Mucosa of gallbladder (tissue), 1 donor: Measurements from ENCODE around the gene SKIC2. TPM values are rescaled to one million over a fixed set of nuclear protein-coding genes. Genes with fewer than 3 reads are reported as not detected.
A peak's percentile ranks its signal among the peaks of the same experiment; 100 is the strongest.
"Not testable (repeated sequence)": the region's sequence is repeated elsewhere in the genome, so short reads cannot be mapped to it uniquely, and the experiment has no call there.

Source experiments
- DNase-seq: peaks from one replicate; pipeline ENCODE4 v3.0.0-alpha.2; 2020; ENCODE audit warnings: low spot score
- total RNA-seq: library from RNA; stranded (reverse); gene quantifications from one replicate; pipeline ENCODE4 v1.2.1, GENCODE V29; 2021
- donor health status: DM: no; HTN: no; CAD: no.

SKIC2 gene
- total RNA-seq, 1 donor from 2014 or later, result 81.3 TPM

DNA sequence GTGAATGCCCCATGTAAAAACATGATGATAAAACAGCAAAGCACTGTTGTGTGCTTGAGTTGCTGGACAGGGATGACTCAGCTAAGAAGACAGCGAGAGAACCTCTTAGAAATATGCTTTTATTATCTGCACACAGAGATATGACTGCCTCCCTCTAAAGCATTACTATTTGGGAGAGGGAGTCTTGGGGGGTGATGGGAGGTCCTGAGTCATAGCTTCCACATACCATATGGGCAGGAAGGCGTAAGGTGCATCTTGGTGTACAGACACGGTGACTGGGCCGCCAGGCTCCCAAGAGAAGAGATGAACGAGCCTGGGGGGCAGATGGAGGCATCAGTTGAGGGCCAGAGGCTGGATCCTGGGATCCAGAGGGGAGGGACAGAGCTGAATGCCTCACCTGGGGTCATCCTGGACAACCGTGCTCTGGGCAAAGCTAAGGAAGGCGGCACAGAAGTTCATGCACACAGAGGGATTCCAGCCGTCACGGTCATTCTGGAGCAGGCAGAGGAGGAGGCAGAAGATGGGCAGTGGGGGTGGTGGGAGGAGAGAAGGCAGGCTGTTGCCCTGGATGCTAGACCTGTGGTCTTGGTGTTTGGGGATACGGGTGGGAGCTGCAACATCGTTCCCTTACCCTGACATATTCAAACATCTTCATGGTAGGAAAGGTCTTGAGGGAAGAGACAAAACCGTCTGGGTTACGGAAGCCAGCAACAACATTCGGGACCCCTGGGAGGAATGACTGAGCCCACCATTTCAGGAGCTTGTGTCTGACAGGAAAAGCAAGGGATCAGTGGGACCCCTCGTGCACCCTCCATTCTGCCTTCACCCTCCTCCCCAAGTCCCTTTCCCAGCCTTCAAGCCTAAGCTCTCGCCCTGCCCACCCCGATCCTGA, 11.0 kb downstream of the SKIC2 start:
- no peak for DNase-seq

GRCh38 chr6:31970604-31971271, 11.8 kb downstream of the SKIC2 start:
- DNase-seq, result no peak

DNA sequence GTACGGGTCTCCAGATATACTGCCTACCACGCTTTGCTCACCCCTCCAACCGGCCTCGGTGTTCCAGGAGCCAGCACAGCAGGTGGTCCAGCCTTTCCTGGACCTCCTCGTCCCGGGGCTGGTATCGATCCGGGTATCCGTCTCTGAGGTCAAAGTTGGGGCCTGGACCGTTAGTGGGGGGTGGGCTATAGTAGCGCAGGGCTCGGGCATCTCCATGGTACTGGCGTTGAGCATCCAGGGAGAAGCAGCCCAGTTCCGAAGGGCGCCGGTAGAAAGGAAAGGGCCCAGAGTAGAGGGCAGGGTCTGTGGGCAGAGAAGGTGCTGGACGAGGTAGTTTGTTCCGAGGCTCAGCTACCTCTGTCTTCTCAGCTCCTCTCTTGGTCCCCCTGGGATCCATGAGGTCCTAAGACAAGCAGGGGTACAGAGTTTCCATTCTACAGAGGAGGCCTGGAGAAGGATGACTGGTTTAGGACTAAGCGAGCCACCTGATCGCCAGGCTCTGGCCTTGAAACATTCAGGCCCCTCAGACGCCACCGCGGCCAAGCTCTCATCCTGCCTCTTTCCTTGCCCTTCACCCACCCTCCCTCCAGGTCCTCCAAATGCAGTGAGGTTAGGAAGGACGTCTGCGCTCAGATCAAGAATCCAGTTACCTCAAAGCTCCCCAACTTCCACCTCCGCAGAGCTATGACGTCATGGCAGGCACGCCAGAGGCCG, 12.5 kb downstream of the SKIC2 start:
- no peak for DNase-seq

- DNase-seq, result peak; percentile 97
These were observed 13.2 kb downstream of the SKIC2 start, which contains the start of gene DXO for GRCh38 chr6:31971993-31972708. Gene DXO, minus strand, starts transcription at chr6:31972138. Its CDS starts 463 bp downstream, at chr6:31971675.

- no peak for DNase-seq
These were observed 13.9 kb downstream of the SKIC2 start for GRCh38 chr6:31972709-31973350.

DNA sequence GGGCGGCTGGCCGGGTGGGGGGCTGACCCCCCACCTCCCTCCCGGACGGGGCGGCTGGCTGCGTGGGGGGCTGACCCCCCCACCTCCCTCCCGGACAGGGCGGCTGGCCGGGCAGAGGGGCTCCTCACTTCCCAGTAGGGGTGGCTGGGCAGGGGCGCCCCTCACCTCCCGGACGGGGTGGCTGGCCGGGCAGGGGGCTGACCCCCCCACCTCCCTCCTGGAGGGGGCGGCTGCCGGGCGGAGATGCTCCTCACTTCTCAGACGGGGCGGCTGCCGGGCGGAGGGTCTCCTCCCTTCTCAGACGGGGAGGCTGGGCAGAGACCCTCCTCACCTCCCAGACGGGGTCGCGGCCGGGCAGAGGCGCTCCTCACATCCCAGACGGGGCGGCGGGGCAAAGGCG, 17.1 kb downstream of the SKIC2 start:
- DNase-seq, result not testable (repeated sequence)

- no peak for DNase-seq
These were observed 18.9 kb downstream of the SKIC2 start for GRCh38 chr6:31977816-31978431.

GRCh38 chr6:31978831-31979230, 19.9 kb downstream of the SKIC2 start:
- no peak for DNase-seq

DNA sequence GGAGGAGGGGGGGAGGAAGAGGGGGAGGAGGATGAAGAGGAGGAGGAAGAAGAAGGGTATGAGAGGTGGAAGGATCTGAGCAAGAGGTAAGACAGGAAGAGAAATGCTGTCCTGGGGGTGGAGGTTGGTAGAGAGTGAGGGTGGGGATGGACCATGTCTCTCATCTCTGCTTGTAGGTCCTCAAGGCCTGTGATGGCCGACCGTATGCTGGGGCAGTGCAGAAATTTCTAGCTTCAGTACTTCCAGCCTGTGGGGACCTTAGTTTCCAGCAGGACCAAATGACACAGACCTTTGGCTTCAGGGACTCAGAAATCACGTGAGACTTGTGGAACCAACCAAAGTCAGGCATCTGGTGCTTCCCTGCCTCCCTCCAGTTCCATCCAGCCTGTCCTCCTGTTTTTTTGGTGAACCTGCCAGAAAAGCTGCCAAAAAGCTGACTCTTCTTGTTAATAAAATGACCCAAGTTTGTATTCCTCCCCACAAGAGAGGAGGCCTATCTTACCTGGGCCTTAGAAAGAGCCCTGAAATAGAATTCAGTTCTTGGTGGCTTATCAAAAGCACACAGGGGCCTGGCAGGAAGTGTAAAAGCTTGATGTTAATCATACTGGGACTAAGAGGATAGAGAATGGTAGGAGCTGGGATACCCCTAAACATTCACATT, 20.4 kb downstream of the SKIC2 start:
- DNase-seq, result no peak

- DNase-seq, result not testable (repeated sequence)
These were observed 21.4 kb downstream of the SKIC2 start for GRCh38 chr6:31980195-31980876.

DNA sequence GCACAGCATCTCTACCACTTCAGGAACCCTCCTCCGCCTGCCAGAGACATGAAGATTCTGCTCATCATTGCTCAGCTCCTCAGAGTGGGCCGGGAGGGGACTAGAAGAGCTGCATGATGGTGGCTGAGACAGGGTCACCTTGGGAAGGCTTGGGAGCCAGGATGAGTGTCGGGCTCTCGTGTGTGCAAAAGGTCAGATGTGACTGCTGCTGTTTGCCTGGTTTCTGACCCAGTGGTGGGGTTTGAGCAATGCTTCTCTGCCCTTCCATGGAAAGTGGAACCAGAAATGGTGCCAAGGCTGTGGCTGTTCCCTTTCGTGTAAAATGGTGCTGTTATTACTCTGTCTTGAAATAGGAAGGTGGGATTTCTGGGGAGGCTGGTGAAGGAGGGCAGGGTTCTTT, 22.0 kb downstream of the SKIC2 start:
- not testable (repeated sequence) for DNase-seq

- DNase-seq, result not testable (repeated sequence)
These were observed 22.8 kb downstream of the SKIC2 start, which contains the start of gene C4A for GRCh38 chr6:31981744-31982143. Gene C4A, plus strand, starts transcription at chr6:31982057. Its CDS starts 51 bp downstream, at chr6:31982108.

- not testable (repeated sequence) for DNase-seq
These were observed 30.4 kb downstream of the SKIC2 start for GRCh38 chr6:31989363-31989762.

- DNase-seq, result not testable (repeated sequence)
These were observed 35.4 kb downstream of the SKIC2 start for GRCh38 chr6:31994421-31994820.

DNA sequence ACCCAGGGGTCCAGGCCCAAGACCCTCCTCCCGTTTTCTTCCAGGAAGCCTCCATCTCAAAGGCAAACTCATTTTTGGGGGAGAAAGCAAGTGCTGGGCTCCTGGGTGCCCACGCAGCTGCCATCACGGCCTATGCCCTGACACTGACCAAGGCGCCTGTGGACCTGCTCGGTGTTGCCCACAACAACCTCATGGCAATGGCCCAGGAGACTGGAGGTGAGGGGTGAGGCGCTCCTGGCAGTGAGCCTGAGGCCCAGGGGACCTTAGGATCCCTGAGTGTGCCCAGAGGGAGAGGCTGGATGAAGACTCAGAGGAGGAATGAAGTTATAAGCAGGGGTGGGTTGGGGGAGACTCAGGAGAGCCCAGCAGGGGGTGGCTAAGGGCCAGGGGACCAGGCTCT, 37.4 kb downstream of the SKIC2 start:
- not testable (repeated sequence) for DNase-seq

DNA sequence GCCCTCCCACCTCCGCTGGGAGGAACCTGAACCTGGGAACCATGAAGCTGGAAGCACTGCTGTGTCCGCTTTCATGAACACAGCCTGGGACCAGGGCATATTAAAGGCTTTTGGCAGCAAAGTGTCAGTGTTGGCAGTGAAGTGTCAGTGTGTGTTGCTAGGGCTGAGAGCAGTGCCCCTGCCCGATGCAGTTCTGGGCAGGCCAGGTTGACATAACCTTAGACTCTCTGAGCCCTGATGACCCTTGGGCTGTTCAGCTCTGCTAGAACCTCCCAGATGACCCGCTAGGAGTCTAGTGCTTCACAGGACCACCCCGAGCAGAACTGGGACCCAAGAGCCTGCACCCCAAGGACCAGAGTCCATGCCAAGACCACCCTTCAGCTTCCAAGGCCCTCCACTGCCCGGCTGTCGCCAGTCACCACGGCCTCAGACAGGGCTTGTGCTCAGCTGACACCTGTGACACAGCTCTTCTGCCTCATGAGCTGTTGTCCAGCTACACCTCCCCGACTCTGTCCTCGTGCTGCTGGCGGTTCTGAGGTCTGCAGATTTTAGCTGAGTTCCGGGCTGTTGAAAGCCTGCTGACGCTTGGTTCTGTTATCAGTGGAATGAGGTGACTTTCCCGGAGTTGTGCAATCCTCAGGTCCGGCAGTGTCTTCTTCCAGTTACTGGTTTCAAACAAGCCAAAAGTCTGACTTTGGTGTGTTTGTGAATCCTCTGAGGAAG, 43.7 kb downstream of the SKIC2 start:
- not testable (repeated sequence) for DNase-seq

DNA sequence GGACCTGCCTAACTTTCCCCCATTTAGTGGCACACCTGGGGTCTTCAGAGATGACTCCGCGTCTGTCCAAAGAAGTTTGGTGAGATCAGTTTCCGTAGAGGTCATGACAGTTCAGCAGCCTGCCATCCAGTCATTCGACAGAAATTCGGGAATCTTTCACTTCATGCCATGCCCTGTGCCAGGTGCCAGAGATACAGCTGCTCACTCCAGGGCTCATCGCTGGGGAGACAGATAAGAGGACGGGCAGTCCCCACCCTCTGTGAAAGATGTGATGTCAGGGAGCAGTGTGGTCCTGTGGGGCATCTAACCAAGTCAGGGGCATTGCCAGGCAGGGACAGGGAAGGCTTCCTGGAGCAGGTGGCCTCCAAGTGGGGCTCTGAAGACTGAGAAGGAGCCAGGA, 44.3 kb downstream of the SKIC2 start:
- DNase-seq, result not testable (repeated sequence)

GRCh38 chr6:32004393-32004792, 45.4 kb downstream of the SKIC2 start:
- DNase-seq, result not testable (repeated sequence)
